Fibroblast of skin of back (primary cell): ENCODE measurements around the gene ZNF106. TPM values are rescaled to one million over a fixed set of nuclear protein-coding genes. Genes with fewer than 3 reads are reported as not detected.
A peak's percentile ranks its signal among the peaks of the same experiment; 100 is the strongest.

Experiments used
- DNase-seq: peaks from one replicate; pipeline ENCODE4 v3.0.0-alpha.2; 2013
- polyA plus RNA-seq, 2 experiments: library from polyadenylated mRNA; unstranded; fragments of 120-200 nt; gene quantifications; one replicate each; pipeline ENCODE4 v1.2.1, GENCODE V29; 2013; ENCODE audit not compliant: insufficient read length in 2 of 2

The ZNF106 gene
- 21.6 TPM for polyA plus RNA-seq (2013, experiment 1 of 2; ENCODE audit: insufficient read length)
- 23.7 TPM for polyA plus RNA-seq (2013, experiment 2 of 2; ENCODE audit: insufficient read length)

- DNase-seq, result peak; percentile 92
Observed at GRCh38 chr15:42490671-42491538, at the start of gene ZNF106. Gene ZNF106, minus strand, starts transcription at chr15:42491141. Its CDS starts 18,852 bp downstream, at chr15:42472289.

GRCh38 chr15:42533246-42533645 lies 42.3 kb upstream of the ZNF106 start:
- no peak for DNase-seq

GRCh38 chr15:42528970-42529369 lies 38.0 kb upstream of the ZNF106 start:
- DNase-seq, result no peak

GRCh38 chr15:42523331-42523730 lies 32.4 kb upstream of the ZNF106 start:
- DNase-seq, result no peak

- peak; percentile 40 for DNase-seq
Observed at GRCh38 chr15:42511007-42511391, 20.1 kb upstream of the ZNF106 start.

- DNase-seq, result no peak
Observed at GRCh38 chr15:42510258-42511006, 19.5 kb upstream of the ZNF106 start.

GRCh38 chr15:42508263-42508690 lies 17.3 kb upstream of the ZNF106 start:
- no peak for DNase-seq

GRCh38 chr15:42507514-42507913 lies 16.6 kb upstream of the ZNF106 start:
- peak; percentile 43 for DNase-seq

GRCh38 chr15:42504631-42505030 lies 13.7 kb upstream of the ZNF106 start:
- no peak for DNase-seq

- DNase-seq, result no peak
Observed at GRCh38 chr15:42503825-42504224, 12.9 kb upstream of the ZNF106 start.

GRCh38 chr15:42502477-42502876 lies 11.5 kb upstream of the ZNF106 start:
- no peak for DNase-seq

GRCh38 chr15:42499858-42500609 lies 9.1 kb upstream of the ZNF106 start:
- DNase-seq, result peak; percentile 33

- no peak for DNase-seq
Observed at GRCh38 chr15:42498212-42499068, 7.5 kb upstream of the ZNF106 start.

- DNase-seq, result peak; percentile 97
Observed at GRCh38 chr15:42495361-42496212, 4.6 kb upstream of the ZNF106 start, which contains the start of gene SNAP23. Gene SNAP23, plus strand, starts transcription at chr15:42495634. Its CDS starts 16,213 bp downstream, at chr15:42511847.

- peak; percentile 73 for DNase-seq
Observed at GRCh38 chr15:42494998-42495360, 4.0 kb upstream of the ZNF106 start.

GRCh38 chr15:42493679-42494078 lies 2.7 kb upstream of the ZNF106 start:
- DNase-seq, result no peak

GRCh38 chr15:42491539-42492225 lies 741 bp upstream of the ZNF106 start:
- DNase-seq, result peak; percentile 85

- DNase-seq, result no peak
Observed at GRCh38 chr15:42490291-42490670, 660 bp downstream of the ZNF106 start.

- DNase-seq, result no peak
Observed at GRCh38 chr15:42483677-42484076, 7.3 kb downstream of the ZNF106 start.

- DNase-seq, result no peak
Observed at GRCh38 chr15:42482701-42483100, 8.2 kb downstream of the ZNF106 start.
